PFSK-1 (cell line): Measurements from ENCODE around the gene KAT5. TPM values are rescaled to one million over a fixed set of nuclear protein-coding genes. Genes with fewer than 3 reads are reported as not detected.
A peak's percentile ranks its signal among the peaks of the same experiment; 100 is the strongest.

Source experiments
- FOXP2 ChIP-seq: optimal IDR thresholded peaks from 2 replicates; pipeline ENCODE3; 2011; ENCODE audit warnings: borderline replicate concordance, control low read depth, inconsistent platforms; ENCODE audit not compliant: insufficient read depth; ENCODE audit errors: extremely low read length, extremely low read depth
- POLR2AphosphoS5 ChIP-seq: IDR thresholded peaks from 2 replicates; pipeline ENCODE4 v1.6.1; 2012; ENCODE audit warnings: low read depth, mild to moderate bottlenecking, control low read depth, low read length, moderate library complexity
- REST ChIP-seq, 2 experiments: IDR thresholded peaks; 2 replicates each; pipeline versions ENCODE4 v1.6.1 to v1.8.0; 2011 to 2012; ENCODE audit warnings: low read depth in 2 of 2, low read length in 2 of 2, control low read depth in 1 of 2, inconsistent platforms in 1 of 2, mild to moderate bottlenecking in 1 of 2, moderate library complexity in 1 of 2; ENCODE audit not compliant: insufficient read depth in 1 of 2
- SIN3A ChIP-seq: IDR thresholded peaks from 2 replicates; pipeline ENCODE4 v1.6.1; 2012; ENCODE audit warnings: mild to moderate bottlenecking, low read length, moderate library complexity, borderline replicate concordance; ENCODE audit not compliant: insufficient read depth
- TAF1 ChIP-seq: IDR thresholded peaks from 2 replicates; pipeline ENCODE4 v1.6.1; 2012; ENCODE audit warnings: low read length, control low read depth, borderline replicate concordance; ENCODE audit not compliant: insufficient read depth
- polyA plus RNA-seq: library from polyadenylated mRNA; unstranded; fragments of >200 nt; gene quantifications from one replicate; pipeline ENCODE4 v1.2.1, GENCODE V29; 2012; ENCODE audit warnings: low read depth, missing spikeins; ENCODE audit not compliant: insufficient read length

Gene KAT5
- 108 TPM for polyA plus RNA-seq

- TF ChIP-seq REST (IDR thresholded peaks at IDR 0.05; ENCODE audit: insufficient read depth in 1 of 2, low read depth in 2 of 2, low read length in 2 of 2) (0 out of 4 replicates have a peak, but pooled peaks of 1 of the 2 experiments have one; percentile 29), FOXP2 (no peak), TAF1 (peak; percentile 81; the same call in 1 of the 2 replicates)
These were observed at the start of gene KAT5 for GRCh38 chr11:65711785-65712632. Gene KAT5, plus strand, starts transcription at chr11:65712252. Its CDS starts 16 bp downstream, at chr11:65712268.

GRCh38 chr11:65662799-65663638 lies 49.0 kb upstream of the KAT5 start, which contains the start of gene RELA:
Gene RELA, minus strand, starts transcription at chr11:65662916. Its CDS starts 84 bp downstream, at chr11:65662832.
- TF ChIP-seq FOXP2: peak; percentile 88
- peak; percentile 50; the same call in 1 of the 2 replicates for TF ChIP-seq TAF1
- TF ChIP-seq POLR2AphosphoS5: peak; percentile 75
- 0 out of 2 replicates have a peak, but pooled peaks have one; percentile 31 for TF ChIP-seq SIN3A
- TF ChIP-seq REST (IDR thresholded peaks at IDR 0.05; ENCODE audit: insufficient read depth in 1 of 2, low read depth in 2 of 2, low read length in 2 of 2): 0 out of 4 replicates have a peak, but pooled peaks of 1 of the 2 experiments have one; percentile 13

- no peak for TF ChIP-seq POLR2AphosphoS5
- no peak for TF ChIP-seq SIN3A
- TF ChIP-seq TAF1: no peak
- no peak for TF ChIP-seq REST (IDR thresholded peaks at IDR 0.05; ENCODE audit: insufficient read depth in 1 of 2, low read depth in 2 of 2, low read length in 2 of 2)
- no peak for TF ChIP-seq FOXP2
These were observed 48.3 kb upstream of the KAT5 start for GRCh38 chr11:65663639-65664200.

GRCh38 chr11:65672180-65672860 lies 39.7 kb upstream of the KAT5 start:
- no peak for TF ChIP-seq SIN3A
- TF ChIP-seq FOXP2: no peak

- TF ChIP-seq POLR2AphosphoS5 (no peak), REST (IDR thresholded peaks at IDR 0.05; ENCODE audit: insufficient read depth in 1 of 2, low read depth in 2 of 2, low read length in 2 of 2) (no peak), SIN3A (no peak), TAF1 (no peak), FOXP2 (no peak)
These were observed 39.1 kb upstream of the KAT5 start for GRCh38 chr11:65672982-65673381.
